HepG2 (cell line): ENCODE results near the gene SGCD. TPM values are rescaled to one million over a fixed set of nuclear protein-coding genes. Genes with fewer than 3 reads are reported as not detected.

Experiments used
- ATAC-seq: fragments of 200-7000 bp; cut with Tn5 transposase; 3 replicates; pipeline ENCODE4 v1.9.1; 2020; ENCODE audit warnings: mild to moderate bottlenecking, moderate library complexity
- BruUV-seq: library from RNA; stranded (reverse); fragments of 400-500 nt; replicated peaks from 2 replicates; lab custom pipeline; 2021; lab: Mats Ljungman, UMichigan
- CTCF ChIA-PET: fragments of 300-600 bp; formaldehyde crosslinking; extraction: SDS; loops from one replicate; lab custom pipeline; 2021; ENCODE audit warnings: low total read pairs, inconsistent platforms, low intra/inter-chr PET ratio; lab: Yijun Ruan, JAX
- POLR2A ChIA-PET: fragments of 350-600 bp; sonication (Branson Sonifier 250); formaldehyde crosslinking; loops from one replicate; lab custom pipeline; 2020; ENCODE audit warnings: antibody characterized with exemption, inconsistent platforms; lab: Yijun Ruan, JAX
- DNase-seq: peaks from one replicate; pipeline ENCODE4 v3.0.0-alpha.2; 2015; ENCODE audit warnings: low spot score
- FAIRE-seq: peaks from 3 replicates; lab custom pipeline; 2011; peaks lifted over from hg19 to GRCh38; lab: Jason Lieb, UNC
- H2AFZ ChIP-seq: one replicate; pipeline ENCODE4 v1.6.1; 2011; ENCODE audit warnings: low read length, inconsistent platforms
- H3K27ac ChIP-seq: fragments of 300-600 bp; 3 replicates; pipeline ENCODE4 v1.8.0; 2011; ENCODE audit warnings: mixed run types, mild to moderate bottlenecking, mixed read lengths, low read length, inconsistent platforms; ENCODE audit not compliant: insufficient read depth; ENCODE audit errors: extremely low read length
- H3K27me3 ChIP-seq, 2 experiments: fragments of 200-600 bp in 1 of 2; 2 replicates in 1 of 2; 3 replicates in 1 of 2; pipeline versions ENCODE4 v1.6.0 to v1.8.0; 2011; ENCODE audit warnings: low read length in 2 of 2, mild to moderate bottlenecking in 2 of 2, moderate library complexity in 2 of 2, inconsistent platforms in 1 of 2; ENCODE audit not compliant: insufficient read depth in 2 of 2, control insufficient read depth in 1 of 2
- H3K36me3 ChIP-seq, 2 experiments: fragments of 200-600 bp in 1 of 2; replicated peaks in 1 of 2; 2 replicates in 1 of 2; 3 replicates in 1 of 2; pipeline versions ENCODE4 v1.5.1 to v1.8.0; 2011; ENCODE audit warnings: low read length in 2 of 2, inconsistent platforms in 1 of 2; ENCODE audit not compliant: insufficient read depth in 2 of 2, control insufficient read depth in 1 of 2
- H3K4me1 ChIP-seq: 2 replicates; pipeline ENCODE4 v1.5.1; 2012; ENCODE audit warnings: low read length, inconsistent platforms; ENCODE audit not compliant: insufficient read depth
- H3K4me2 ChIP-seq: 2 replicates; pipeline ENCODE4 v1.6.0; 2011; ENCODE audit warnings: low read depth, low read length, inconsistent platforms
- H3K4me3 ChIP-seq, 3 experiments: fragments of 200-600 bp in 1 of 3; sonication (generic), shearing (Covaris generic) in 1 of 3; replicated peaks in 1 of 3; 2 replicates each; pipeline ENCODE4 v1.5.1; 2011 to 2016; ENCODE audit warnings: low read length in 3 of 3, inconsistent platforms in 2 of 3, low read depth in 2 of 3, mild to moderate bottlenecking in 2 of 3, control low read depth in 1 of 3, mixed read lengths in 1 of 3; ENCODE audit not compliant: insufficient read depth in 1 of 3
- H3K79me2 ChIP-seq: one replicate; pipeline ENCODE4 v1.6.1; 2011; ENCODE audit warnings: low read length, inconsistent platforms; ENCODE audit not compliant: insufficient read depth
- H3K9ac ChIP-seq: 2 replicates; pipeline ENCODE4 v1.6.0; 2011; ENCODE audit warnings: mild to moderate bottlenecking, low read depth, low read length, inconsistent platforms; ENCODE audit not compliant: insufficient read depth
- H3K9me3 ChIP-seq: 2 replicates; pipeline ENCODE4 v1.5.1; 2012; ENCODE audit warnings: mild to moderate bottlenecking, low read length
- H4K20me1 ChIP-seq: 2 replicates; pipeline ENCODE4 v1.6.0; 2011; ENCODE audit warnings: inconsistent platforms, mild to moderate bottlenecking, low read length, moderate library complexity; ENCODE audit not compliant: insufficient read depth
- ARID5B ChIP-seq: IDR thresholded peaks from 2 replicates; pipeline ENCODE4 v1.4.0; 2020; ENCODE audit warnings: mild to moderate bottlenecking, missing genetic modification reagents
- ONECUT2 ChIP-seq: sonication (generic); formaldehyde crosslinking; IDR thresholded peaks from 2 replicates; pipeline ENCODE4 v1.4.0; 2020; ENCODE audit warnings: missing genetic modification reagents
- RARA ChIP-seq: IDR thresholded peaks from 2 replicates; pipeline ENCODE4 v1.6.1; 2016; ENCODE audit warnings: missing genetic modification reagents, missing compliant biosample characterization
- RFX3 ChIP-seq: IDR thresholded peaks from 2 replicates; pipeline ENCODE4 v1.6.1; 2016; ENCODE audit warnings: missing biosample characterization, missing genetic modification reagents
- UBTF ChIP-seq: sonication (generic); formaldehyde crosslinking; IDR thresholded peaks from 2 replicates; pipeline ENCODE4 v1.4.0; 2020; ENCODE audit warnings: mild to moderate bottlenecking, missing genetic modification reagents
- ZBED4 ChIP-seq: sonication (generic); formaldehyde crosslinking; IDR thresholded peaks from 2 replicates; pipeline ENCODE4 v1.4.0; 2020; ENCODE audit warnings: missing genetic modification reagents, borderline replicate concordance
- ZFAT ChIP-seq: sonication (generic); formaldehyde crosslinking; conservative IDR thresholded peaks from 2 replicates; pipeline ENCODE4 v1.8.1; 2023; ENCODE audit warnings: missing genetic modification reagents, inconsistent platforms
- ZNF18 ChIP-seq: sonication (generic); formaldehyde crosslinking; IDR thresholded peaks from 2 replicates; pipeline ENCODE4 v1.8.0; 2022; ENCODE audit warnings: mild to moderate bottlenecking, missing genetic modification reagents; ENCODE audit not compliant: insufficient replicate concordance
- ZNF552 ChIP-seq: sonication (generic); formaldehyde crosslinking; IDR thresholded peaks from 2 replicates; pipeline ENCODE4 v1.9.0; 2022; ENCODE audit warnings: missing genetic modification reagents, mild to moderate bottlenecking, borderline replicate concordance
- ZNF775 ChIP-seq: sonication (generic); formaldehyde crosslinking; IDR thresholded peaks from 2 replicates; pipeline ENCODE4 v1.4.0; 2020; ENCODE audit warnings: missing genetic modification reagents, mild to moderate bottlenecking, moderate library complexity, borderline replicate concordance
- ZNF788 ChIP-seq: sonication (generic); formaldehyde crosslinking; IDR thresholded peaks from 2 replicates; pipeline ENCODE4 v1.5.0; 2020; ENCODE audit warnings: mild to moderate bottlenecking, missing genetic modification reagents, borderline replicate concordance
- in situ Hi-C: cut with HindIII; loops from 2 replicates; pipeline ENCODE4 v1.10.0; 2017; ENCODE audit warnings: low pct_unique_long_range_greater_than_20kb; ENCODE audit not compliant: extremely low pct_ligation_motif_present
- intact Hi-C: fragments of 100-400 bp; cut with micrococcal nuclease; formaldehyde crosslinking; loops from one replicate; pipeline ENCODE4 v1.10.0; 2022; ENCODE audit not compliant: unreplicated experiment
- polyA plus RNA-seq, 8 experiments: library from polyadenylated mRNA; depleted of rRNA in 3 of 8; stranded (reverse) in 7 of 8; unstranded in 1 of 8; fragments of >200 nt; fragmentation: Illumina TruSeq in 4 of 8; extraction: Trizol in 4 of 8; gene quantifications; 2 replicates each; pipeline versions ENCODE4 v1.2.1 to v1.2.3, GENCODE V29; 2011 to 2016; ENCODE audit warnings: low read depth in 4 of 8, missing spikeins in 1 of 8, mixed read lengths in 1 of 8; ENCODE audit not compliant: insufficient read depth in 1 of 8
- total RNA-seq, 5 experiments: library from RNA; depleted of rRNA; stranded (reverse); fragments of >200 nt; fragmentation: Illumina TruSeq; extraction: Trizol; gene quantifications; 2 replicates each; pipeline ENCODE4 v1.2.3, GENCODE V29; 2016; ENCODE audit warnings: low read depth in 1 of 5

Gene SGCD
- total and polyA plus RNA-seq, 2 of the 13 experiments (the other 11 are each of a cell fraction or from before 2014, with no cell fraction given), result not detected

DNA sequence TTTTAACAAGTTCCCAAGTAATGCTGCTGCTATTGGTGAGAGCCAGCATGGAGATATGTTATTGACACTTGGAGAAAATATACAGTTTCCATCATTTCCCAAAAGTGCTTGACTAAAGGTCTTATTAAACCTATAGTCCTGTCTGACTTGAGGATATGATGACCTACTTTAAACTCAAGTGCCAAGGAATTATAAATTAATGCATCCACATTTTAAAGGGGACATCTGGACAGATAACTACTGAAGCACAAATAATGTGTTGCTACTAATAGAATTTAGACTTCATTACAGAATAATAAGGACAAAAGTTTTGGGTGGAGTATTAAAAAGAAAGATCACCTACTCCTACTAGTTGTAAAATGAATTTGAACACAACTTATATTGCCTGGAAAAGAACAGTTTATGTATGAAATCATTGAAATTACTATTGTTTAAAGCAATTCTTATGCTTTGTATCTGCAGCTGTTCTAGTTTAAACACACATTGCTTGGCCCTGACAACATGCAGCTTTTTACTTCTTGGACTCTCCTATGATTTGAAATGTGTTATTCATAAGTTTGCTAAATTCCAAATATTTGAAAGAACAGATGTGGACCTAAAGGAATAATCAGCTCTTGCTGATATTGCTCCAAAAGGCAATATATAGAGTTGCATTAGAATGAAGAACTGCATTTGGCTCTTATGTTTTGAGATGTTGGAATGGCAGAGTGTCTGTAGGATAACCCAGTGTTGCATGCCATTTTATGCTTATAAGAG lies 73.4 kb downstream of the SGCD start:
- CTCF ChIA-PET, result no interaction called here
- no peak for TF ChIP-seq ARID5B (CRISPR knock-in tag)
- no peak for TF ChIP-seq ZNF788 (CRISPR knock-in tag)
- no peak for TF ChIP-seq ZNF775 (CRISPR knock-in tag)
- no peak for TF ChIP-seq ZFAT (CRISPR knock-in tag)
- TF ChIP-seq RARA (CRISPR knock-in tag), result no peak
- TF ChIP-seq UBTF, result no peak
- no peak for TF ChIP-seq ZNF552
- no peak for TF ChIP-seq ONECUT2 (CRISPR knock-in tag)
- no peak for TF ChIP-seq RFX3 (CRISPR knock-in tag)
- no peak for TF ChIP-seq ZBED4 (CRISPR knock-in tag)
- no peak for TF ChIP-seq ZNF18 (CRISPR knock-in tag)

More for the DNA sequence above, 73.4 kb downstream of the SGCD start:
- ATAC-seq (no peak), FAIRE-seq (no peak), DNase-seq (no peak)
- BruUV-seq, result no TSS peak
- Histone ChIP-seq H3K4me1 (peaks cover 7% of the 10 kb centered on the region; the same call in 1 of the 2 replicates), H4K20me1 (no peaks in the 10 kb centered on the region), H2AFZ (no peak overlapping the region), H3K27me3 (no peaks in the 10 kb centered on the region), H3K4me3 (no peak overlapping the region), H3K36me3 (no peaks in the 10 kb centered on the region), H3K9ac (no peak overlapping the region), H3K9me3 (no peaks in the 10 kb centered on the region), H3K79me2 (no peaks in the 10 kb centered on the region), H3K27ac (no peak overlapping the region), H3K4me2 (no peak overlapping the region)
- intact Hi-C loops, result no loop called here
- in situ Hi-C loops, result no loop called here
- POLR2A ChIA-PET, result no interaction called here
